ENCODE data around the gene CCDC187.
A peak's percentile ranks its signal among the peaks of the same experiment; 100 is the strongest.

The CCDC187 gene

GRCh38 chr9:136317695-136318094 is 13.8 kb upstream of the CCDC187 start:
- no peak for DNase-seq
- in situ Hi-C loops (cut with HindIII; ENCODE audit: low pct_ligation_motif_present, low pct_unique_long_range_greater_than_20kb, low sequenced_read_pairs), result no loop called here

DNA sequence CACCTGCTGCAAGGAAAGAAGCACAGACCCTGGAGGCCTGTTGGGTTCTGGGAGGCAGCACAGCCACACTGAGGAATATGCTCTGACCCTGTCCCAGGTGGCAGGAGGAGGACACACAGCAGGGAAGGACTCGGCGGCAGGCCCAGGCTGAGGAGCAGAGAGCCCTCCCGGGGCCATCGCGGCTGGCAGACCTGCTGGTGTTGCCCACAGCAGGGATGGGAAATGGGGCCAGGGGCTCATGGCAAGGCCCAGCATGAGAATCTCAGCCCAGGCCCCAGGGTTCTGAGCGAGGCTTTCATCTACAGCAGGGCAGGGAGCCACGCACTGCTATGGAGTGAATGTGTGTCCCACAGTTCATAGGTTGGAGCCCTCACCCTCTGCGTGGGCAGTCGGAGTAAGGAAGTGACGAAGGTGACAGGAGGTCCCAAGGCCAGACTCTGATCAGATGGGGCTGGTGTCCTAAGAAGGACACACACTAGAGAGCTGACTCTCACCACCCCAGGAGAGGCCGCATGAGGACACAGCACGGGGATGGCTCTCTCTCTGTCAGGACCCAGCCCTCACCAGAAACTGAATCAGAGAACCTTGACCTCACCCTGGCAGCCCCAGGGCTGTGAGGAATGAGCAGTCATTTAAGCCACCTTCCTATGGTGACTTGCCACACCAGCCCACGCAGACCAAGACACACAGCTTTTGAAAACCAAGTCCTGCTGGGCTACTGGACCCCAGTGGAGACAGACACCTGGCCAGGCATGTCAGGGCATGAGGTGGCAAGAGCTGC is 13.2 kb upstream of the CCDC187 start:
- in situ Hi-C loops (cut with HindIII; ENCODE audit: low pct_ligation_motif_present, low pct_unique_long_range_greater_than_20kb, low sequenced_read_pairs), result no loop called here
- DNase-seq, result no peak

GRCh38 chr9:136316271-136316751 is 12.4 kb upstream of the CCDC187 start:
- in situ Hi-C loops (cut with HindIII; ENCODE audit: low pct_ligation_motif_present, low pct_unique_long_range_greater_than_20kb, low sequenced_read_pairs), result no loop called here

DNA sequence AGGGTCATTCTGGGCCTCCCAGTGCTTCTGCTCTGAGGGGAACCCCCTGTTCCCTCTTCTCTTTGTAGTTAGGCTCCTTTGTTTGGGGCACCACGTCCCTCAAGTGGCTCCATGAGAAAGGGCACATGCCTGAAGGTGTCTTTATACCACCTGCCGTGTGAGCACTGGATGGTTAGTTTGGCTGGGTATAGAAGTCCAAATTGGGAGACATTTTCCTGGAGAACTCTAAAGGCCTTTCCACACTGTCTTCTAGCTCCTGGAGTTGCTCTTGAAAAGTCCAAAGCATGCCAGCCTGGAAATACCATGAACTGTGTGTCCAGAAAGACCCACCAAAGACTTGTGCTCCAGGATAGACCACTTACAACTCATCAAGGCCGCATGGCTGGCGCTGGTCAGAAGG is 11.1 kb upstream of the CCDC187 start:
- in situ Hi-C loops (cut with HindIII; ENCODE audit: low pct_ligation_motif_present, low pct_unique_long_range_greater_than_20kb, low sequenced_read_pairs), result no loop called here
- DNase-seq, result no peak

More at GRCh38 chr9:136316271-136316751, 12.4 kb upstream of the CCDC187 start:
- no peak for DNase-seq

DNA sequence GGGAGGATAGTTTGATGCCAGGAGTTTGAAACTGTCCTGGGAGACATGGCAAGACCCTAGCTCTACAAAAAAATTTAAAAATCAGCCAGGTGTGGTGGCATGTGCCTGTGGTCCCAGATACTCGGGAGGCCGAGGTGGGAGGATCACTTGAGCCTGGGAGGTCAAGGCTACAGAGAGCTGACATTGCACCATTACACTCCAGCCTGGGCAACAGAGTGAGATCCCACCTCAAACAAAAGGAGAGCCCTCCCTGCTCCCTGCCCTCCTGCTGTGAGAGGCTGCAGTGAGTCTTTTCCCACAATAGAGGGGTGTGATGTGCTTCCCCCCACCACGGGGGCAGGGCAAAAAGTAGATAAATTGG is 10.1 kb upstream of the CCDC187 start:
- in situ Hi-C loops (cut with HindIII; ENCODE audit: low pct_ligation_motif_present, low pct_unique_long_range_greater_than_20kb, low sequenced_read_pairs), result no loop called here

DNA sequence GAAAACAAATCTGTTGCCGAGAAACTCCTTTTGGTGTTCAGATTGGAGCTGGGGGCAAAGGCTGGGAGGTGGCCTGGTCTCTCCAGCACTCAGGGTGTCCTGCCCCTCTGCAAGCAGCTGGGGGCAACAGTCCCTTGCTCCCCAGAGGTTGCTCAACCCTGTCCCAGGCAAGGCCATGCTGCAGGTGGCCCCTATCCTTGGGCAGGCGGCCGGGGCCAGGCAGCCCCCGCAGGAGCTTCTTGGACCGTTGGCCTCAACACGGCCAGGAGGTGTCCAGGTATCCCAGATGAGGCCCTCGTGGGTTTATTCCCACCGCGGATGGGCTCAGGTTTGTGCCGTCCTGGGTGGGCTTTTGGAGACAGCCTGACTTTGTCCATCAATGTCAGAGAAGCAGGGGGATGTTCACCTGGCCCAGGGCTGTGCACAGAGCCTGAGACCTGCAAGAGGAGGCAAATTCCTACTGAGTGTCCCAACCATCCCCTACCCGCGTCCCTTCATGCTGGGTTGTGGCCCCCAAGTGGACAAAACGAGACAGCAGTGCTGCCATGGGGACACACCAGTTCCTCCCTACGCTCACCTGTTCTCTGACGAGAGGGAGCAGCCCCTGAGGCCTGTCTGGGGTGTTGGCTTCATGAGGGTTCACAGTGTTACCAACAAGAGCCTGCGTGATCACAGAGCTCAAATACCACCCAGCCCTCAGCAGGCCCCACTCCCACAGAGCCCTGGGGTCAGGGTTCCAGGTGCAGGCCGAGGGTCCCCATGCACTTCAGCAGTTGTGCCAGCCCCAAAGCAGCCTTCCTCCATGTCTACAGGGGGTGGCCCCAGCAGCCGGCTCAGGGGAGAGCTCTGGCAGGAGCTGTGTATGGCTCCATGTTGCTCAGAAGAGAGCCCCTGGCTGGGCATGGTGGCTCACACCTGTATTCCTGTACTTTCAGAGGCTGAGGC is 9.5 kb upstream of the CCDC187 start:
- no peak for DNase-seq
- in situ Hi-C loops (cut with HindIII; ENCODE audit: low pct_ligation_motif_present, low pct_unique_long_range_greater_than_20kb, low sequenced_read_pairs), result no loop called here

More for the DNA sequence above, 10.1 kb upstream of the CCDC187 start:
- DNase-seq, result no peak

GRCh38 chr9:136312436-136312835 is 8.5 kb upstream of the CCDC187 start:
- DNase-seq, result peak; percentile 22
- in situ Hi-C loops (cut with HindIII; ENCODE audit: low pct_ligation_motif_present, low pct_unique_long_range_greater_than_20kb, low sequenced_read_pairs), result no loop called here

- in situ Hi-C loops (cut with HindIII; ENCODE audit: low pct_ligation_motif_present, low pct_unique_long_range_greater_than_20kb, low sequenced_read_pairs), result no loop called here
- DNase-seq, result no peak
Observed at GRCh38 chr9:136312009-136312375, 8.1 kb upstream of the CCDC187 start.

DNA sequence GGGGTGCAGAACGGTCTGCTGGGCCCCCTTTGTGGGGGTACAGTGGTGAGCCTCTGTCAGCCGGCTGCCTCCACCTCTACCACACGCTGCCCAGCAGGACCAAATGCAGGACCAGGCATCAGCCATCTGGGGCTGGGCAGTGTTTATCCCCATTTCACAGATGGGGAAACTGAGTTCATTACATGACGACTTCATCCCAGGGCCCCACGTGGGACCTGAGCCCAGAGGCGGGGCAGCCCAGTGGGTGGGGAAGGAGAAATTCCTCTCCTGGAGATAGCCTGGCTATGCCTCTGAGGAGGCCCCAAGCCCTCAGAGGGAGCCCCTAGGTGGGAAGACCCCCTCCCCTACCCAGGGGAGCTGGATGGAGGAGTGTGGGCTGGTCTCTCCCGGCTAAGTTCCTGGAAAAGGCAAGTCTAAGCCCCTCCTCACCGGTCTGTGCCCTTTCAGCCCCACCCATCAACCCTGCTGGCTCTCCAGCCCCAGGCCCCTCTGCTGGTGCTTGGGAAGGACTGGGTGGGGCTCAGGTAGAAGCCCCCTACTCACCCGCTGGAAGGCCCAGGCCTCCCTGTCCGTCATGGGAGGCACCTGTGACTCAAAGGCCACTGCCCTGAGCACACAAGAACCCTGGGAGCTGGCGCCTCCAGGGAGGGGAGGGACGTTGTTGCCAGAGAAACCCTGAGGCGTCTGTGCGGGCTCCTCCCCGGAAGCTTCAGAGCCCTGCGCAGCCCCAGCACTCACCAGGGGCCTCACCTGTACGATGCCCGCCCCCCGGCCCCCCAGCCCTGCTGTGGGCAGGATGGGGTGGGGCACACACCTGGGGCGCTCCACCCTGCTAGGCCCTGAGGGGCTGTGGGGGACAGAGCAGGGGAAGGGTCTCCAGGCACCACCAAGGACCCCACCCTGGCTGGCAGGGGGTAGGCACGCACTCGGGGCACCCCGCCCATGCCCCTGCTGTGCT is 7.4 kb upstream of the CCDC187 start:
- in situ Hi-C loops (cut with HindIII; ENCODE audit: low pct_ligation_motif_present, low pct_unique_long_range_greater_than_20kb, low sequenced_read_pairs), result no loop called here
- DNase-seq, result no peak

DNA sequence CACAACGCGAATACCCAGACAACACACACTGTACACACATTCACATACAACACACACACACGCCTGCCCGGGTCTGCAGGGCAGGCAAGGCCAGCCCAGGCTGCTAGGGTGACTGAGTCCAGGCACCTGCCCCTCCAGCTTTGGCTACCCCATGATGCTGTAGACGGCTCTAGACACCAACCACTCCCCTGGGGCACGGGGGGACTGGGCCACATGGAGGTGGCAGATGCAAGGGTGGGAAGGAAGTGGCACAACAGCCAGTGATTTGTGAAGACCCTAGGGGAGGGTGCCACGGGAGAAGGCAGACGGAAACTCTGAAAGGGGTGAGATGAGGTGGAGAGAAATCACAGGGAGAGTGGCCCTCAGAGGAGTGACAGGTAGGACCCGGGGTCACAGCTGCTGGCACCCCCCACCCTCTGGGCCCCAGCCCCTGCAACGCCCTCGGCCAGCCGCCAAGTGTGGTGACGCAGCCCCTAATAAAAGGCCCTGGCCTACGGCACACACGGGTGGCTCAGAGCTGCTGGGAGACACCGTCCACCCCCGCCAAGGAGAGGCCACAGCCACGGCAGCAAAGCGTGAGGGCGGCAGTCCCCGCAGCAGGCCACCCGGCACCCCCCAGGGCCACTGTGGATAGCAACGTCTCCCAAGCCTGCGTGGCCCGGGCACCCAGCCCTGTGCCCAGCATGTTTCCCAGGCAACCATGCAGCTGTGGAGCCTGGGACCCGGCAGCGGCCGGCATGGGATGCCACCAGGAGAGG is 6.6 kb upstream of the CCDC187 start:
- in situ Hi-C loops (cut with HindIII; ENCODE audit: low pct_ligation_motif_present, low pct_unique_long_range_greater_than_20kb, low sequenced_read_pairs), result no loop called here
- no peak for DNase-seq

- in situ Hi-C loops (cut with HindIII; ENCODE audit: low pct_ligation_motif_present, low pct_unique_long_range_greater_than_20kb, low sequenced_read_pairs), result no loop called here
- no peak for DNase-seq
Observed at GRCh38 chr9:136309806-136310220, 5.9 kb upstream of the CCDC187 start.

GRCh38 chr9:136309101-136309801 is 5.4 kb upstream of the CCDC187 start:
- in situ Hi-C loops (cut with HindIII; ENCODE audit: low pct_ligation_motif_present, low pct_unique_long_range_greater_than_20kb, low sequenced_read_pairs), result no loop called here
- DNase-seq, result no peak

DNA sequence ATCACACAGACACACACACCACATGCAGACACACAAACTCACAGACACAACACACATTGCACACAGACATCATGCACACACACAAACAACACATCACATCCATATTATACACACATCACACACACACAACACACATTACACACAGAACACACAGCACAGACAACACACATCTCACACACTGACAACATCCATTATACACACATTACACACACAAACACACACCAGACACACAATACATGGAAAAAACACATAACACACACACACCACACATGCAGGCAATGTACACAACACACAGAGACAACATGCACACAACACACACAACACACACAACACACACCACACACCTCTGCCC is 4.8 kb upstream of the CCDC187 start:
- in situ Hi-C loops (cut with HindIII; ENCODE audit: low pct_ligation_motif_present, low pct_unique_long_range_greater_than_20kb, low sequenced_read_pairs), result no loop called here
- no peak for DNase-seq

DNA sequence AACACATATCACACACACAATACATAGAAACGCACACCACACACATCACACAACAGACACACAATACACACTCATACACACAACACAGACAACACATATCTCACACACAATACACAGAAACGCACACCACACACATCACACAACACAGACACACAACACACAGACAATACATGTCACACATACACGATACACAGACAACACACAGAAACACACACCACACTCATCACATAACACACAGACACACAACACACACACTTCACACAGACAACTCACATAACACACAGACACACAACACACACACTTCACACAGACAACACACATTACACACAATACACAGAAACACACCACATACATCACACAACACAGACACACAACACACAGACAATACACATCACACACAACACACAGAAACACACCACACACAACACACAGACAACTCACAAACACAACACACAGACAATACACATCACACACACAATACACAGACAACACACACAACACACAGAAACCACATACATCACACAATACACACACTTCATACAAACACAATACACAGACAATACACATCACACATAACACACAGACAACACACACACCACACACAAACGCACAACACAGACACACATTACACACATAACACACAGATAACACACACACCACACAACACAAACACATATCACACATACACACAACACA is 4.3 kb upstream of the CCDC187 start:
- in situ Hi-C loops (cut with HindIII; ENCODE audit: low pct_ligation_motif_present, low pct_unique_long_range_greater_than_20kb, low sequenced_read_pairs), result no loop called here
- DNase-seq, result no peak

DNA sequence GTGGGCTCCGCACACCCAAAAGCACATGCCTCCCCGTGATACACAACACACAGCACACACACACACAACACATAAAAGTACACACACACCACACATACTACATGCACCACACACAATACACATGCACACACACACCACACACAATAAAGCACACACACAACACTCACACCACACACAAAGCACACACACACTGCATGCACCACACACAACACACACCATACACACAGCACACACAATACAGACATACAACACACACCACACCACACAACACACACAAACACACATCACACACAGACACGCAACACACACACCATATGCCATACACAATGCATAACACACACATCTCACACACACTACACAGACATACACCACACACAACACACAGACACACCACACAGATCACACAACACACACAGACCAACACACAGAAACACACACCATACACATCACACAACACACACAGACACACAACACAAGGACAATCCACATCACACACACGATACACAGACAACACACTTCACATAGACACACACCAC is 3.4 kb upstream of the CCDC187 start:
- no peak for DNase-seq
- in situ Hi-C loops (cut with HindIII; ENCODE audit: low pct_ligation_motif_present, low pct_unique_long_range_greater_than_20kb, low sequenced_read_pairs), result no loop called here
